Neural crest cell (in vitro differentiated cells): ENCODE measurements around the gene SLC6A12. TPM values are rescaled to one million over a fixed set of nuclear protein-coding genes. Genes with fewer than 3 reads are reported as not detected.

Experiments used
- DNase-seq: peaks from one replicate; pipeline ENCODE4 v3.0.0; 2021; ENCODE audit warnings: low read depth, mixed read lengths, low spot score
- H3K27ac Mint-ChIP-seq: one replicate; pipeline ENCODE4 v1.8.0; 2021; ENCODE audit warnings: mild to moderate bottlenecking, mixed read lengths; ENCODE audit not compliant: unreplicated experiment
- H3K27me3 Mint-ChIP-seq: 2 replicates; pipeline ENCODE4 v1.8.0; 2021; ENCODE audit warnings: low read depth, mild to moderate bottlenecking, mixed read lengths
- H3K36me3 Mint-ChIP-seq: 2 replicates; pipeline ENCODE4 v1.8.0; 2021; ENCODE audit warnings: low read depth, mild to moderate bottlenecking, mixed read lengths
- H3K4me1 Mint-ChIP-seq: 2 replicates; pipeline ENCODE4 v1.8.0; 2021; ENCODE audit warnings: mixed read lengths
- H3K4me3 Mint-ChIP-seq: one replicate; pipeline ENCODE4 v1.8.0; 2021; ENCODE audit warnings: mild to moderate bottlenecking, mixed read lengths
- H3K9me3 Mint-ChIP-seq: 2 replicates; pipeline ENCODE4 v1.8.0; 2021; ENCODE audit warnings: mixed read lengths
- CTCF ChIP-seq: fragments of 200-600 bp; sonication (generic); conservative IDR thresholded peaks from 2 replicates; pipeline ENCODE4 v1.5.0; 2021; ENCODE audit warnings: antibody characterized with exemption, mild to moderate bottlenecking
- total RNA-seq: library from RNA; stranded (reverse); gene quantifications from 2 replicates; pipeline ENCODE4 v1.2.1, GENCODE V29; 2021

SLC6A12 gene
- total RNA-seq, 1 donor from 2014 or later = 0.47 TPM

DNA sequence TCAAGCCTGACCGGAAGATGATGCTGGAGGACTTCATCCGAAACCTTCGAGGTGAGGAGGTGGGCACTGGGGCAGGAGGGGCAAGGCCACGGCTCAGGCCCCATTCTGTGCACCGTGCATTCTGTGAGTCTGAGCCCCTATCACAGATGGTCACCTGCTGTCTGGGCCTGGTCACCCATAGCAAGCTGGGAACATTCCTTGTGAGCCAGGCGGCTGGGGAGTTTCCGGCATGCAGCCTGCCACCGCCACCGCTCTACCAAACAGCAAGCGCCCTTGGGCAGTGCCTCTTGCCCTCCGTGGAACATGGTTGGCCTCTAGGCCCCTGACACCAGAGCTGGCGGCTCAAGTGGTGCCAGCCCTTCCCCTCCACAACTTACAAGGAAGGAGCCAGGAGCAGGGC lies 56.3 kb downstream of the SLC6A12 start:
- Mint-ChIP-seq H3K27me3 (peaks cover 7% of the 10 kb centered on the region), H3K9me3 (no peaks in the 10 kb centered on the region), H3K4me3 (no peak overlapping the region), H3K27ac (no peak overlapping the region), H3K36me3 (no peaks in the 10 kb centered on the region), H3K4me1 (peaks cover 12% of the 10 kb centered on the region)
- TF ChIP-seq CTCF = no peak
- DNase-seq = no peak

GRCh38 chr12:156945-157344 lies 57.0 kb downstream of the SLC6A12 start:
- no peaks in the 10 kb centered on the region for H3K36me3 Mint-ChIP-seq
- no peak overlapping the region for H3K4me3 Mint-ChIP-seq
- H3K27ac Mint-ChIP-seq = no peak overlapping the region

GRCh38 chr12:155646-156045 lies 58.3 kb downstream of the SLC6A12 start:
- Mint-ChIP-seq H3K36me3 (no peaks in the 10 kb centered on the region), H3K4me1 (peaks cover 17% of the 10 kb centered on the region), H3K27me3 (peaks cover 7% of the 10 kb centered on the region), H3K9me3 (no peaks in the 10 kb centered on the region), H3K4me3 (no peak overlapping the region), H3K27ac (no peak overlapping the region)
- no peak for TF ChIP-seq CTCF
- DNase-seq = no peak

More at GRCh38 chr12:156945-157344, 57.0 kb downstream of the SLC6A12 start:
- H3K9me3 Mint-ChIP-seq = no peaks in the 10 kb centered on the region
- H3K4me1 Mint-ChIP-seq = peaks cover 12% of the 10 kb centered on the region
- no peak for TF ChIP-seq CTCF
- H3K27me3 Mint-ChIP-seq = peaks cover 4% of the 10 kb centered on the region
- no peak for DNase-seq

- peaks cover 10% of the 10 kb centered on the region for H3K27me3 Mint-ChIP-seq
- H3K27ac Mint-ChIP-seq = no peak overlapping the region
- no peak overlapping the region for H3K4me3 Mint-ChIP-seq
- peaks cover 15% of the 10 kb centered on the region for H3K4me1 Mint-ChIP-seq
- no peak for DNase-seq
- no peaks in the 10 kb centered on the region for H3K36me3 Mint-ChIP-seq
- H3K9me3 Mint-ChIP-seq = no peaks in the 10 kb centered on the region
- no peak for TF ChIP-seq CTCF
These were observed 59.0 kb downstream of the SLC6A12 start for GRCh38 chr12:155006-155405.

DNA sequence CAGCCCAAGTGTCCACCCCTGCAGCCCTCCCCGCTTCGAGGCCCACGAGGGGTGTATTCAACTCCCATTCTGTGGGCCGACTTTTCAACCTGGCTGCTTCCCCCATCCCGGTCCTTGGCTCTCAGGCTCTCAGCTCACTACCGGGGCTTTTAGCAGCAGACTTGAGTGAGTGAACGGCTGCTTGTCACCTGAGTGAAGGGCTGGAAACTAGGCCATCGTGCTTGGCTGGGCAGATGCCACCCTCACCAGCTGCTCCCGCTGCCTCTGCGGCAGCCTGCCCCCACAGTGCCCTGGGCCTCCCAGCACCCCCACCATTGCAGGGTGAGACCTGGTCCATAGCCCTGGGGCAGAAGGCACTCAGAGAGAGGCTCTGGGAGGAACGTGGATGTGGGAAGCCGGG lies 59.9 kb downstream of the SLC6A12 start:
- no peak for DNase-seq
- TF ChIP-seq CTCF = no peak
- Mint-ChIP-seq H3K27me3 (peaks cover 12% of the 10 kb centered on the region), H3K27ac (no peak overlapping the region), H3K4me3 (no peak overlapping the region), H3K4me1 (peaks cover 5% of the 10 kb centered on the region), H3K36me3 (no peaks in the 10 kb centered on the region), H3K9me3 (no peaks in the 10 kb centered on the region)
